Measurements from ENCODE around the gene PRKCZ.

GRCh38 chr1:2176615-2177014 is 126.4 kb downstream of the PRKCZ start:
- TF ChIP-seq EZH2phosphoT487 (IDR thresholded peaks at IDR 0.05; ENCODE audit: insufficient read depth, low read depth), result no peak
- TF ChIP-seq EZH2 (IDR thresholded peaks at IDR 0.05; ENCODE audit: insufficient read depth, poor library complexity, severe bottlenecking), result no peak

Data from GM23248 (cell line).